HepG2 (cell line): ENCODE data around the gene SLC43A3. TPM values are rescaled to one million over a fixed set of nuclear protein-coding genes. Genes with fewer than 3 reads are reported as not detected.

ENCODE experiments used
- ATAC-seq: fragments of 200-7000 bp; cut with Tn5 transposase; 3 replicates; pipeline ENCODE4 v1.9.1; 2020; ENCODE audit warnings: mild to moderate bottlenecking, moderate library complexity
- BruUV-seq: library from RNA; stranded (reverse); fragments of 400-500 nt; replicated peaks from 2 replicates; lab custom pipeline; 2021; lab: Mats Ljungman, UMichigan
- CTCF ChIA-PET: fragments of 300-600 bp; formaldehyde crosslinking; extraction: SDS; loops from one replicate; lab custom pipeline; 2021; ENCODE audit warnings: low total read pairs, inconsistent platforms, low intra/inter-chr PET ratio; lab: Yijun Ruan, JAX
- POLR2A ChIA-PET: fragments of 350-600 bp; sonication (Branson Sonifier 250); formaldehyde crosslinking; loops from one replicate; lab custom pipeline; 2020; ENCODE audit warnings: antibody characterized with exemption, inconsistent platforms; lab: Yijun Ruan, JAX
- DNase-seq: peaks from one replicate; pipeline ENCODE4 v3.0.0-alpha.2; 2015; ENCODE audit warnings: low spot score
- FAIRE-seq: peaks from 3 replicates; lab custom pipeline; 2011; peaks lifted over from hg19 to GRCh38; lab: Jason Lieb, UNC
- H2AFZ ChIP-seq: one replicate; pipeline ENCODE4 v1.6.1; 2011; ENCODE audit warnings: low read length, inconsistent platforms
- H3K27ac ChIP-seq: fragments of 300-600 bp; 3 replicates; pipeline ENCODE4 v1.8.0; 2011; ENCODE audit warnings: mixed run types, mild to moderate bottlenecking, mixed read lengths, low read length, inconsistent platforms; ENCODE audit not compliant: insufficient read depth; ENCODE audit errors: extremely low read length
- H3K27me3 ChIP-seq, 2 experiments: fragments of 200-600 bp in 1 of 2; 2 replicates in 1 of 2; 3 replicates in 1 of 2; pipeline versions ENCODE4 v1.6.0 to v1.8.0; 2011; ENCODE audit warnings: low read length in 2 of 2, mild to moderate bottlenecking in 2 of 2, moderate library complexity in 2 of 2, inconsistent platforms in 1 of 2; ENCODE audit not compliant: insufficient read depth in 2 of 2, control insufficient read depth in 1 of 2
- H3K36me3 ChIP-seq, 2 experiments: fragments of 200-600 bp in 1 of 2; replicated peaks in 1 of 2; 2 replicates in 1 of 2; 3 replicates in 1 of 2; pipeline versions ENCODE4 v1.5.1 to v1.8.0; 2011; ENCODE audit warnings: low read length in 2 of 2, inconsistent platforms in 1 of 2; ENCODE audit not compliant: insufficient read depth in 2 of 2, control insufficient read depth in 1 of 2
- H3K4me1 ChIP-seq: 2 replicates; pipeline ENCODE4 v1.5.1; 2012; ENCODE audit warnings: low read length, inconsistent platforms; ENCODE audit not compliant: insufficient read depth
- H3K4me2 ChIP-seq: 2 replicates; pipeline ENCODE4 v1.6.0; 2011; ENCODE audit warnings: low read depth, low read length, inconsistent platforms
- H3K4me3 ChIP-seq, 3 experiments: fragments of 200-600 bp in 1 of 3; sonication (generic), shearing (Covaris generic) in 1 of 3; replicated peaks in 1 of 3; 2 replicates each; pipeline ENCODE4 v1.5.1; 2011 to 2016; ENCODE audit warnings: low read length in 3 of 3, inconsistent platforms in 2 of 3, low read depth in 2 of 3, mild to moderate bottlenecking in 2 of 3, control low read depth in 1 of 3, mixed read lengths in 1 of 3; ENCODE audit not compliant: insufficient read depth in 1 of 3
- H3K79me2 ChIP-seq: one replicate; pipeline ENCODE4 v1.6.1; 2011; ENCODE audit warnings: low read length, inconsistent platforms; ENCODE audit not compliant: insufficient read depth
- H3K9ac ChIP-seq: 2 replicates; pipeline ENCODE4 v1.6.0; 2011; ENCODE audit warnings: mild to moderate bottlenecking, low read depth, low read length, inconsistent platforms; ENCODE audit not compliant: insufficient read depth
- H3K9me3 ChIP-seq: 2 replicates; pipeline ENCODE4 v1.5.1; 2012; ENCODE audit warnings: mild to moderate bottlenecking, low read length
- H4K20me1 ChIP-seq: 2 replicates; pipeline ENCODE4 v1.6.0; 2011; ENCODE audit warnings: inconsistent platforms, mild to moderate bottlenecking, low read length, moderate library complexity; ENCODE audit not compliant: insufficient read depth
- CERS6 ChIP-seq: sonication (generic); formaldehyde crosslinking; IDR thresholded peaks from 2 replicates; pipeline ENCODE4 v1.5.0; 2020; ENCODE audit warnings: missing genetic modification reagents
- CREB3 ChIP-seq: sonication (generic); formaldehyde crosslinking; IDR thresholded peaks from 2 replicates; pipeline ENCODE4 v1.5.0; 2020; ENCODE audit warnings: missing genetic modification reagents
- CSRNP1 ChIP-seq: sonication (generic); formaldehyde crosslinking; IDR thresholded peaks from 2 replicates; pipeline ENCODE4 v1.8.1; 2023; ENCODE audit warnings: mild to moderate bottlenecking, missing genetic modification reagents
- E2F1 ChIP-seq: sonication (generic); formaldehyde crosslinking; IDR thresholded peaks from 2 replicates; pipeline ENCODE4 v1.5.0; 2020; ENCODE audit warnings: missing genetic modification reagents
- PLRG1 ChIP-seq: fragments of 450-650 bp; conservative IDR thresholded peaks from 2 replicates; pipeline ENCODE4 v1.6.1; 2016
- PRDM15 ChIP-seq: sonication (generic); formaldehyde crosslinking; IDR thresholded peaks from 2 replicates; pipeline ENCODE4 v1.4.0; 2020; ENCODE audit warnings: missing genetic modification reagents
- RBFOX2 ChIP-seq: fragments of 200-400 bp; formaldehyde crosslinking; IDR thresholded peaks from 2 replicates; pipeline ENCODE4 v1.6.1; 2017; ENCODE audit warnings: low read depth, mild to moderate bottlenecking, low read length
- TERF1 ChIP-seq: sonication (generic); formaldehyde crosslinking; IDR thresholded peaks from 2 replicates; pipeline ENCODE4 v1.8.0; 2022; ENCODE audit warnings: mild to moderate bottlenecking, missing genetic modification reagents, moderate library complexity
- ZFP91 ChIP-seq: sonication (generic); formaldehyde crosslinking; IDR thresholded peaks from 2 replicates; pipeline ENCODE4 v1.9.0; 2022; ENCODE audit warnings: missing genetic modification reagents, mild to moderate bottlenecking, borderline replicate concordance
- ZNF792 ChIP-seq: IDR thresholded peaks from 2 replicates; pipeline ENCODE4 v1.6.1; 2016
- WGBS: methylation state at CpG from one replicate; pipeline ENCODE4 v1.1.6; 2017; ENCODE audit warnings: low lambda C conversion rate; 5-methylcytosine and 5-hydroxymethylcytosine counted together
- in situ Hi-C: cut with HindIII; loops from 2 replicates; pipeline ENCODE4 v1.10.0; 2017; ENCODE audit warnings: low pct_unique_long_range_greater_than_20kb; ENCODE audit not compliant: extremely low pct_ligation_motif_present
- intact Hi-C: fragments of 100-400 bp; cut with micrococcal nuclease; formaldehyde crosslinking; loops from one replicate; pipeline ENCODE4 v1.10.0; 2022; ENCODE audit not compliant: unreplicated experiment
- polyA plus RNA-seq, 8 experiments: library from polyadenylated mRNA; depleted of rRNA in 3 of 8; stranded (reverse) in 7 of 8; unstranded in 1 of 8; fragments of >200 nt; fragmentation: Illumina TruSeq in 4 of 8; extraction: Trizol in 4 of 8; gene quantifications; 2 replicates each; pipeline versions ENCODE4 v1.2.1 to v1.2.3, GENCODE V29; 2011 to 2016; ENCODE audit warnings: low read depth in 4 of 8, missing spikeins in 1 of 8, mixed read lengths in 1 of 8; ENCODE audit not compliant: insufficient read depth in 1 of 8
- total RNA-seq, 5 experiments: library from RNA; depleted of rRNA; stranded (reverse); fragments of >200 nt; fragmentation: Illumina TruSeq; extraction: Trizol; gene quantifications; 2 replicates each; pipeline ENCODE4 v1.2.3, GENCODE V29; 2016; ENCODE audit warnings: low read depth in 1 of 5

The SLC43A3 gene
- total and polyA plus RNA-seq, 2 of the 13 experiments (the other 11 are each of a cell fraction or from before 2014, with no cell fraction given), result 2.6 TPM; not detected in 1

- no peak for TF ChIP-seq CREB3
Observed at GRCh38 chr11:57370941-57371340, 56.0 kb downstream of the SLC43A3 start (continued).

GRCh38 chr11:57370251-57370650, 56.7 kb downstream of the SLC43A3 start:
- H3K4me2 ChIP-seq, result no peak overlapping the region
- WGBS, result 45% methylated on average over 7 of the region's 7 CpGs
- ChIA-PET CTCF (no interaction called here), POLR2A (no interaction called here)
- no peak for DNase-seq
- no peak overlapping the region for H3K4me3 ChIP-seq
- peaks cover 3 to 23% of the 10 kb centered on the region in 2 experiments for H3K27me3 ChIP-seq
- H3K9ac ChIP-seq, result no peak overlapping the region
- no peaks in the 10 kb centered on the region for H3K4me1 ChIP-seq
- intact Hi-C loops, result no loop called here
- ATAC-seq, result no peak
- H4K20me1 ChIP-seq, result no peaks in the 10 kb centered on the region
- H3K9me3 ChIP-seq, result no peaks in the 10 kb centered on the region
- no TSS peak for BruUV-seq
- FAIRE-seq, result no peak
- no peaks in the 10 kb centered on the region for H3K36me3 ChIP-seq
- no peaks in the 10 kb centered on the region for H3K79me2 ChIP-seq
- in situ Hi-C loops, result no loop called here
- no peak overlapping the region for H3K27ac ChIP-seq
- no peak overlapping the region for H2AFZ ChIP-seq
- TF ChIP-seq RBFOX2, result no peak
- TF ChIP-seq PRDM15, result no peak
- TF ChIP-seq ZFP91 (CRISPR knock-in tag), result no peak
- no peak for TF ChIP-seq PLRG1
- no peak for TF ChIP-seq CERS6
- no peak for TF ChIP-seq CSRNP1
- TF ChIP-seq ZNF792 (CRISPR knock-in tag), result no peak
- no peak for TF ChIP-seq TERF1 (CRISPR knock-in tag)
- TF ChIP-seq E2F1 (CRISPR knock-in tag), result no peak
